MCF 10A (cell line): ENCODE results near the gene TCP11L1. TPM values are rescaled to one million over a fixed set of nuclear protein-coding genes. Genes with fewer than 3 reads are reported as not detected.

ENCODE experiments used
- BruUV-seq: library from RNA; stranded (reverse); fragments of 400-500 nt; replicated peaks from 2 replicates; lab custom pipeline; 2021; lab: Mats Ljungman, UMichigan
- CTCF ChIA-PET: fragments of 300-600 bp; sonication (Branson Sonifier 250); formaldehyde crosslinking; extraction: SDS; loops from one replicate; lab custom pipeline; 2021; ENCODE audit warnings: antibody characterized with exemption, inconsistent platforms; lab: Yijun Ruan, JAX
- POLR2A ChIA-PET: fragments of 300-600, 350-650 bp; sonication (Branson Sonifier 250); formaldehyde crosslinking; extraction: SDS; loops from one replicate; lab custom pipeline; 2020; ENCODE audit warnings: antibody characterized with exemption, inconsistent platforms; lab: Yijun Ruan, JAX
- DNase-seq: peaks from one replicate; pipeline ENCODE4 v3.0.0-alpha.2; 2018; ENCODE audit not compliant: unreplicated experiment
- H3K27ac Mint-ChIP-seq: one replicate; pipeline ENCODE4 v1.8.0; 2022; ENCODE audit warnings: mild to moderate bottlenecking, low read depth, mixed read lengths; ENCODE audit not compliant: unreplicated experiment
- H3K27me3 Mint-ChIP-seq: one replicate; pipeline ENCODE4 v1.8.0; 2022; ENCODE audit warnings: mixed read lengths; ENCODE audit not compliant: insufficient read depth, unreplicated experiment
- H3K36me3 Mint-ChIP-seq: one replicate; pipeline ENCODE4 v1.8.0; 2022; ENCODE audit warnings: mild to moderate bottlenecking, moderate library complexity, mixed read lengths; ENCODE audit not compliant: insufficient read depth, unreplicated experiment
- H3K4me1 Mint-ChIP-seq: one replicate; pipeline ENCODE4 v1.8.0; 2022; ENCODE audit warnings: mixed read lengths; ENCODE audit not compliant: insufficient read depth, unreplicated experiment
- H3K4me3 Mint-ChIP-seq: one replicate; pipeline ENCODE4 v1.8.0; 2022; ENCODE audit warnings: mild to moderate bottlenecking, moderate library complexity, mixed read lengths; ENCODE audit not compliant: unreplicated experiment
- H3K9me3 Mint-ChIP-seq: one replicate; pipeline ENCODE4 v1.8.0; 2022; ENCODE audit warnings: mixed read lengths; ENCODE audit not compliant: unreplicated experiment
- intact Hi-C: fragments of 100-400 bp; cut with micrococcal nuclease; formaldehyde crosslinking; loops from 2 replicates; pipeline ENCODE4 v1.14.1; 2022
- total RNA-seq: library from RNA; stranded (reverse); gene quantifications from 2 replicates; pipeline ENCODE4 v1.2.3, GENCODE V29; 2022
- TF ChIP-seq, protein P1 (sequence below): fragments of 200-600 bp; IDR thresholded peaks from one replicate; pipeline ENCODE4 v1.8.0; 2022; ENCODE audit warnings: antibody characterized with exemption, mild to moderate bottlenecking; ENCODE audit not compliant: unreplicated experiment

TCP11L1 gene
- total RNA-seq, 1 experiment from 2014 or later: 25.8 TPM

DNA sequence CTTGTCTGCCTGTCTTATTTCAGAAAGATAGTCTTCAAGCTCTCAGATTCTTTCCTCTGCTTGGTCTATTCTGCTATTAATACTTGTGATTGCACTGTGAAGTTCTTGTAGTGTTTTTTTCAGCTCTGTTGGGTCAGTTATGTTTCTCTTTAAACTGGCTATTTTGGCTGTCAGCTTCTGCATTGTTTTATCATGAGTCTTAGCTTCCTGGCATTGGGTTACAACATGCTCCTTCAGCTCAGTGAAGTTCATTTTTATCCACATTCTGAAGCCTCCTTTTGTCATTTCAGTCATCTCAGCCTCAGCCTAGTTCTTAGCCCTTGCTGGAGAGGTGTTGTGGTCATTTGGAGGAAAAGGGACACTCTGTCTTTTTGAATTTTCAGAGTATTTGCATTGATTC lies 39.2 kb upstream of the TCP11L1 start:
- ChIA-PET POLR2A (interaction anchor here (0.7 to 1.2 kb wide), 2 partner anchors 28 to 42 kb away, joined by 3 read pairs; no protein-coding TSS in a partner anchor), CTCF (interaction anchor here (0.9 kb wide), 2 partner anchors 16 to 66 kb away, joined by 5 read pairs; no protein-coding TSS in a partner anchor)
- peaks cover 9% of the 10 kb centered on the region for H3K4me1 Mint-ChIP-seq
- H3K36me3 Mint-ChIP-seq: peaks cover 6% of the 10 kb centered on the region
- TF ChIP-seq, protein P1, sequence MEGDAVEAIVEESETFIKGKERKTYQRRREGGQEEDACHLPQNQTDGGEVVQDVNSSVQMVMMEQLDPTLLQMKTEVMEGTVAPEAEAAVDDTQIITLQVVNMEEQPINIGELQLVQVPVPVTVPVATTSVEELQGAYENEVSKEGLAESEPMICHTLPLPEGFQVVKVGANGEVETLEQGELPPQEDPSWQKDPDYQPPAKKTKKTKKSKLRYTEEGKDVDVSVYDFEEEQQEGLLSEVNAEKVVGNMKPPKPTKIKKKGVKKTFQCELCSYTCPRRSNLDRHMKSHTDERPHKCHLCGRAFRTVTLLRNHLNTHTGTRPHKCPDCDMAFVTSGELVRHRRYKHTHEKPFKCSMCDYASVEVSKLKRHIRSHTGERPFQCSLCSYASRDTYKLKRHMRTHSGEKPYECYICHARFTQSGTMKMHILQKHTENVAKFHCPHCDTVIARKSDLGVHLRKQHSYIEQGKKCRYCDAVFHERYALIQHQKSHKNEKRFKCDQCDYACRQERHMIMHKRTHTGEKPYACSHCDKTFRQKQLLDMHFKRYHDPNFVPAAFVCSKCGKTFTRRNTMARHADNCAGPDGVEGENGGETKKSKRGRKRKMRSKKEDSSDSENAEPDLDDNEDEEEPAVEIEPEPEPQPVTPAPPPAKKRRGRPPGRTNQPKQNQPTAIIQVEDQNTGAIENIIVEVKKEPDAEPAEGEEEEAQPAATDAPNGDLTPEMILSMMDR: no peak
- H3K27me3 Mint-ChIP-seq: no peaks in the 10 kb centered on the region
- DNase-seq: peak; percentile 50
- H3K4me3 Mint-ChIP-seq: no peak overlapping the region
- intact Hi-C loops: no loop called here
- peak overlapping the region; percentile 77 for H3K27ac Mint-ChIP-seq
- peaks cover 19% of the 10 kb centered on the region for H3K9me3 Mint-ChIP-seq
- no TSS peak for BruUV-seq

DNA sequence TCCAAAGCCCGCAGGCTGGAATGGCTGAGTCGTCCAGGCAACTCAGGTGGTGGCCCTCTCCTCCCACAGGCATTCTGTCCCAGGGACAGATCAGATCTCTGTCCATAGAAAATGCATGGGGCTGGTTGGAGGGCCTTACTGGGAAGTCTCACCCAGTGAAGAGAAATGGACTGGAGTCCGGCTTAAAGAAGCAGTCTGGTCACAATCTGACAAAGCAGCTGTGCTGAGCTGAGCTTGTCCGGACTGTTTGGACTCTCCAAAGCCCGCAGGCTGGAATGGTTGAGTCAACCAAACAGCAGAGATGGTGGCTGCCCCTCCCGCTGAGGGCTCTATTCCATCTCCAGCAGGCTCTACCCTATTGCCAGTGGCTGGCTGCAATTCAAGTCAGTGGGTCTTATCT lies 38.1 kb upstream of the TCP11L1 start:
- peaks cover 6% of the 10 kb centered on the region for H3K36me3 Mint-ChIP-seq
- no peak overlapping the region for H3K4me3 Mint-ChIP-seq
- no peaks in the 10 kb centered on the region for H3K27me3 Mint-ChIP-seq
- intact Hi-C loops: no loop called here
- POLR2A ChIA-PET: interaction anchor here (0.6 to 0.9 kb wide), 3 partner anchors 15 to 106 kb away, joined by 3 to 5 read pairs (median 3); partner anchors contain the start of gene DEPDC7
- H3K4me1 Mint-ChIP-seq: peaks cover 9% of the 10 kb centered on the region
- CTCF ChIA-PET: interaction anchor here (0.7 to 1.4 kb wide), 4 partner anchors 8 to 1049 kb away, joined by 3 to 5 read pairs (median 4); partner anchors contain the start of gene TCP11L1
- TF ChIP-seq, protein P1: no peak
- H3K27ac Mint-ChIP-seq: no peak overlapping the region
- BruUV-seq: no TSS peak
- peaks cover 19% of the 10 kb centered on the region for H3K9me3 Mint-ChIP-seq
- DNase-seq: no peak

DNA sequence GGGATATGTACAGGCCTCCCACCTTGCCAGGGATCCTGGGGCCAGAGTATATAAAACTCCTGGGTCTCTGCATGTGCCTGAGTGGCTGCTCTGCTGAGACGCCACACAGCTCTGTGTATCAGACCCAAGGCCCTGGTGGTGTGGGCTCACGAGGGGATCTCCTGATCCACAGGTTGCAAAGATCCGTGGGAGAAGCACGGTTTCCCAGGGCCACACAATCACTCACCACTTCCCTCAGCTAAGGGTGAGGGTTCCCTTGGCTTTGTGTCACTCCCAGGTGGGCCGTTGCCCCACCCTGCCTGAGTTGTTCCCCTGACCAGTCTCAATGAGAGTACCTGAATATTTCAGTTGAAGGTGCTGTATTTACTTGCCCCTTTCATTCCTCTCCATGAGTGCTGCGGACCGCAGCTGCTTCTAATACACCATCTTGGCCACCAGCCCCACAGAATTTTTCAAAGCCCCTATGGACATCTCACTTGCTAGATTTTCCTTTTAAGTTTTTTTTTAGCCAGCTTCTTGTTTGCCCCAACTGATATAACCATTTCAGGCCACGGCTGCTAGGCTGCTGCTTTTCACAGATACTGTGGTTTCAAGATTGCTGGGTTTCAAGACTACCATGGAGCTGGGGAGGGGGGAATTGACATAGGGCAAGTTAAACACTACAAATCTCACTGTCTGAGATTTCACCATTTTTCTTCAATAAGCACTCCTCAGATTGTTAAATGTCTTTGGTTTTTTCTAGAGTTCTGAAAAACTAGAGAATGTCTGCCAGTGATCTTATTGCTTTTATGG lies 37.4 kb upstream of the TCP11L1 start:
- DNase-seq: no peak
- Mint-ChIP-seq H3K9me3 (peaks cover 19% of the 10 kb centered on the region), H3K4me1 (peaks cover 9% of the 10 kb centered on the region), H3K4me3 (no peak overlapping the region), H3K36me3 (peaks cover 6% of the 10 kb centered on the region), H3K27ac (no peak overlapping the region), H3K27me3 (no peaks in the 10 kb centered on the region)
- no TSS peak for BruUV-seq
- ChIA-PET CTCF (interaction anchor here (0.6 to 1.4 kb wide), 4 partner anchors 9 to 63 kb away, joined by 3 to 5 read pairs (median 4); partner anchors contain the start of gene TCP11L1), POLR2A (interaction anchor here (0.6 to 0.9 kb wide), 3 partner anchors 8 to 101 kb away, joined by 3 to 5 read pairs (median 3); partner anchors contain the start of gene DEPDC7)
- intact Hi-C loops: no loop called here
- TF ChIP-seq, protein P1: no peak

DNA sequence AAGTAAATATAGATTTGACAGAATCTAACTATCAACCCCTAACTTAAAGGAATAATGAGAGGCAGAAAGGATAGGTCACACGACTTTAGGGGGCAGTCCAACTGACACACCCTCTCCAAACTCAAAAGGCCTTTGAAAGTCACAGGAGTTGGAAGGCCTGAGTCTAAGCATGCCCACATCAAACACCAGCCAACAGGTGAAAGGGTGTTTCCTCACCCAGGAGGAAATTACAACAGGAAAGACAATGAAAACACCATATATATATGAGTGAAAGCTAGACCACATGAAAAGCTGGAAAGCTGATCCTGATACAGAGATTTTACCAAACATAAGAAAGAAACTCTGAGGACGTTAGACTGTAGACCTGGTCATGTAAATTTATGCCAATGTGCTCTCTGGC lies 34.2 kb upstream of the TCP11L1 start:
- no peak for DNase-seq
- ChIA-PET POLR2A (no interaction called here), CTCF (interaction anchor here (0.6 to 1.1 kb wide), 3 partner anchors 29 to 100 kb away, joined by 3 to 4 read pairs (median 3); no protein-coding TSS in a partner anchor)
- intact Hi-C loops: no loop called here
- Mint-ChIP-seq H3K9me3 (peaks cover 2% of the 10 kb centered on the region), H3K4me3 (no peak overlapping the region), H3K27ac (no peak overlapping the region), H3K4me1 (peaks cover 2% of the 10 kb centered on the region), H3K27me3 (no peaks in the 10 kb centered on the region), H3K36me3 (peaks cover 2% of the 10 kb centered on the region)
- TF ChIP-seq, protein P1: no peak
- BruUV-seq: no TSS peak
